H1 (cell line): ENCODE measurements around the gene FIZ1. TPM values are rescaled to one million over a fixed set of nuclear protein-coding genes. Genes with fewer than 3 reads are reported as not detected.

Experiments
- CTCF ChIA-PET: fragments of 300-600 bp; sonication (Branson Sonifier 250); formaldehyde crosslinking; loops from one replicate; lab custom pipeline; 2021; ENCODE audit not compliant: partially characterized antibody; lab: Charles Lee
- POLR2A ChIA-PET: fragments of 300-600 bp; sonication (Branson Sonifier 250); formaldehyde crosslinking; loops from one replicate; lab custom pipeline; 2021; ENCODE audit warnings: inconsistent platforms; ENCODE audit not compliant: partially characterized antibody; lab: Charles Lee
- DNase-seq, 2 experiments: peaks; one replicate each; pipeline versions ENCODE4 v3.0.0 to v3.0.0-alpha.2; 2010 to 2022; ENCODE audit warnings: low spot score in 2 of 2, low read depth in 1 of 2, mixed read lengths in 1 of 2
- FAIRE-seq: peaks from 2 replicates; lab custom pipeline; 2011; peaks lifted over from hg19 to GRCh38; lab: Jason Lieb, UNC
- H2AFZ ChIP-seq: 2 replicates; pipeline ENCODE4 v1.8.1; 2012; ENCODE audit warnings: low read length, inconsistent platforms
- H2AK5ac ChIP-seq: 2 replicates; pipeline ENCODE4 v1.6.1; 2013; ENCODE audit warnings: low read depth, low read length
- H2BK120ac ChIP-seq: replicated peaks from 2 replicates; pipeline ENCODE3; 2013; ENCODE audit warnings: low read depth, low read length, inconsistent platforms
- H2BK12ac ChIP-seq: 2 replicates; pipeline ENCODE4 v1.6.1; 2013; ENCODE audit warnings: low read depth, low read length
- H2BK15ac ChIP-seq: 2 replicates; pipeline ENCODE4 v1.6.1; 2013; ENCODE audit warnings: low read length
- H2BK20ac ChIP-seq: 2 replicates; pipeline ENCODE4 v1.6.1; 2013; ENCODE audit warnings: low read length
- H2BK5ac ChIP-seq: 2 replicates; pipeline ENCODE4 v1.6.1; 2013; ENCODE audit warnings: low read depth, low read length
- H3K14ac ChIP-seq: 2 replicates; pipeline ENCODE4 v1.6.1; 2013; ENCODE audit warnings: inconsistent platforms; ENCODE audit not compliant: insufficient read length
- H3K18ac ChIP-seq: 2 replicates; pipeline ENCODE4 v1.6.1; 2013; ENCODE audit warnings: low read length; ENCODE audit errors: extremely low read depth
- H3K23ac ChIP-seq: 2 replicates; pipeline ENCODE4 v1.6.1; 2013; ENCODE audit warnings: inconsistent platforms; ENCODE audit not compliant: insufficient read length
- H3K23me2 ChIP-seq: 2 replicates; pipeline ENCODE4 v1.6.1; 2013; ENCODE audit warnings: low read depth, low read length
- H3K27ac ChIP-seq: 2 replicates; pipeline ENCODE4 v1.6.1; 2011; ENCODE audit warnings: low read depth, low read length, inconsistent platforms
- H3K27me3 ChIP-seq, 4 experiments: replicated peaks in 1 of 4; 1 replicate in 1 of 4; 2 replicates in 3 of 4; pipeline versions ENCODE4 v1.6.1 to v1.8.1; 2011 to 2013; ENCODE audit warnings: low read length in 3 of 4, mild to moderate bottlenecking in 3 of 4, inconsistent platforms in 2 of 4, mixed read lengths in 2 of 4, moderate library complexity in 1 of 4; ENCODE audit not compliant: control insufficient read depth in 3 of 4, insufficient read depth in 3 of 4; ENCODE audit errors: extremely low read depth in 1 of 4
- H3K36me3 ChIP-seq, 4 experiments: 2 replicates each; pipeline versions ENCODE4 v1.6.1 to v1.8.1; 2011 to 2013; ENCODE audit warnings: mild to moderate bottlenecking in 4 of 4, low read length in 3 of 4, moderate library complexity in 2 of 4, control low read depth in 1 of 4, inconsistent platforms in 1 of 4; ENCODE audit not compliant: insufficient read depth in 4 of 4, control insufficient read depth in 2 of 4
- H3K4ac ChIP-seq: replicated peaks from 2 replicates; pipeline ENCODE3; 2013; ENCODE audit warnings: low read length, low read depth, mixed read lengths, inconsistent platforms; ENCODE audit not compliant: insufficient read length
- H3K4me1 ChIP-seq, 4 experiments: replicated peaks in 1 of 4; 1 replicate in 1 of 4; 2 replicates in 3 of 4; pipeline versions ENCODE4 v1.6.1 to v1.8.1; 2011 to 2013; ENCODE audit warnings: low read length in 3 of 4, inconsistent platforms in 2 of 4, mixed read lengths in 1 of 4; ENCODE audit not compliant: insufficient read depth in 4 of 4, control insufficient read depth in 3 of 4
- H3K4me2 ChIP-seq, 2 experiments: 2 replicates each; pipeline versions ENCODE4 v1.6.1 to v1.8.1; 2011 to 2013; ENCODE audit warnings: low read depth in 2 of 2, low read length in 2 of 2, control low read depth in 1 of 2, inconsistent platforms in 1 of 2, mild to moderate bottlenecking in 1 of 2; ENCODE audit not compliant: insufficient read depth in 1 of 2
- H3K4me3 ChIP-seq, 4 experiments: fragments of 200-600, 300-600 bp in 1 of 4; sonication (generic), shearing (Covaris generic), sonication (Bioruptor Twin) in 1 of 4; 2 replicates each; pipeline versions ENCODE4 v1.5.1 to v1.8.1; 2011 to 2016; ENCODE audit warnings: low read length in 4 of 4, low read depth in 3 of 4, control low read depth in 2 of 4, inconsistent platforms in 2 of 4, mild to moderate bottlenecking in 2 of 4, mixed read lengths in 1 of 4, moderate library complexity in 1 of 4; ENCODE audit not compliant: insufficient read depth in 2 of 4; ENCODE audit errors: extremely low read depth in 1 of 4
- H3K56ac ChIP-seq: replicated peaks from 2 replicates; pipeline ENCODE3; 2013; ENCODE audit warnings: low read depth, mild to moderate bottlenecking, mixed read lengths, low read length, inconsistent platforms; ENCODE audit not compliant: insufficient read length
- H3K79me1 ChIP-seq: 2 replicates; pipeline ENCODE4 v1.6.1; 2013; ENCODE audit warnings: low read depth, low read length, control low read depth
- H3K79me2 ChIP-seq, 2 experiments: 2 replicates each; pipeline versions ENCODE4 v1.6.1 to v1.8.1; 2012 to 2013; ENCODE audit warnings: low read length in 2 of 2, mild to moderate bottlenecking in 2 of 2, inconsistent platforms in 1 of 2; ENCODE audit not compliant: insufficient read depth in 2 of 2, control insufficient read depth in 1 of 2
- H3K9ac ChIP-seq, 4 experiments: replicated peaks in 1 of 4; 1 replicate in 1 of 4; 2 replicates in 3 of 4; pipeline versions ENCODE4 v1.6.1 to v1.8.1; 2011 to 2013; ENCODE audit warnings: low read depth in 3 of 4, low read length in 3 of 4, control low read depth in 2 of 4, mild to moderate bottlenecking in 2 of 4, moderate library complexity in 2 of 4, inconsistent platforms in 1 of 4; ENCODE audit errors: extremely low read depth in 1 of 4
- H3K9me3 ChIP-seq, 2 experiments: 2 replicates each; pipeline versions ENCODE4 v1.6.1 to v1.8.1; 2012 to 2013; ENCODE audit warnings: mild to moderate bottlenecking in 2 of 2, moderate library complexity in 2 of 2, control low read depth in 1 of 2, inconsistent platforms in 1 of 2, low read depth in 1 of 2, low read length in 1 of 2, mixed read lengths in 1 of 2; ENCODE audit not compliant: insufficient read depth in 2 of 2
- H4K20me1 ChIP-seq, 2 experiments: replicated peaks in 1 of 2; 2 replicates each; pipeline versions ENCODE3 to v1.8.1; 2011 to 2013; ENCODE audit warnings: inconsistent platforms in 2 of 2, low read length in 2 of 2, mild to moderate bottlenecking in 1 of 2; ENCODE audit not compliant: insufficient read depth in 2 of 2, control insufficient read depth in 1 of 2
- H4K5ac ChIP-seq: 2 replicates; pipeline ENCODE4 v1.6.1; 2013; ENCODE audit warnings: low read length, low read depth, mixed read lengths, inconsistent platforms; ENCODE audit not compliant: insufficient read length
- H4K8ac ChIP-seq: 2 replicates; pipeline ENCODE4 v1.8.0; 2013; ENCODE audit warnings: mild to moderate bottlenecking, moderate library complexity, low read length, inconsistent platforms; ENCODE audit not compliant: insufficient read depth; ENCODE audit errors: extremely low read depth
- H4K91ac ChIP-seq: replicated peaks from 2 replicates; pipeline ENCODE3; 2013; ENCODE audit warnings: low read length, mixed read lengths, inconsistent platforms; ENCODE audit not compliant: insufficient read length
- CBX8 ChIP-seq: fragments of 300-800, 300-1000 bp; sonication (generic); IDR thresholded peaks from 2 replicates; pipeline ENCODE4 v1.7.1; 2016; ENCODE audit warnings: low read depth, low read length, borderline replicate concordance
- CHD2 ChIP-seq: IDR thresholded peaks from 2 replicates; pipeline ENCODE4 v1.6.1; 2012; ENCODE audit warnings: low read length, improper control_type of control experiment
- EZH2 ChIP-seq: fragments of 200-600 bp; sonication (generic); IDR thresholded peaks from 2 replicates; pipeline ENCODE4 v1.7.1; 2012; ENCODE audit warnings: low read depth, mild to moderate bottlenecking, moderate library complexity, low read length, inconsistent platforms; ENCODE audit not compliant: severe bottlenecking
- HDAC6 ChIP-seq: IDR thresholded peaks from one replicate; pipeline ENCODE4 v1.7.1; 2012; ENCODE audit warnings: low read depth, mild to moderate bottlenecking, inconsistent platforms, low read length, moderate library complexity
- KDM4A ChIP-seq: IDR thresholded peaks from one replicate; pipeline ENCODE4 v1.7.1; 2012; ENCODE audit warnings: low read depth, mild to moderate bottlenecking, moderate library complexity, low read length, inconsistent platforms; ENCODE audit not compliant: severe bottlenecking
- KDM5A ChIP-seq: fragments of 200-600 bp; IDR thresholded peaks from 2 replicates; pipeline ENCODE4 v1.7.1; 2012; ENCODE audit warnings: mild to moderate bottlenecking, low read length, inconsistent platforms, mixed read lengths
- MAFK ChIP-seq: IDR thresholded peaks from 2 replicates; pipeline ENCODE4 v1.6.1; 2012; ENCODE audit warnings: low read depth, mild to moderate bottlenecking, improper control_type of control experiment, low read length
- POLR2AphosphoS5 ChIP-seq: IDR thresholded peaks from 2 replicates; pipeline ENCODE4 v1.6.1; 2011; ENCODE audit warnings: low read depth, low read length
- SP2 ChIP-seq: IDR thresholded peaks from 2 replicates; pipeline ENCODE4 v1.6.1; 2012; ENCODE audit warnings: mild to moderate bottlenecking, low read length, inconsistent platforms
- USF2 ChIP-seq: IDR thresholded peaks from 2 replicates; pipeline ENCODE4 v1.6.1; 2011; ENCODE audit warnings: low read length, improper control_type of control experiment
- WGBS, 2 experiments: shearing (Covaris generic) in 1 of 2; methylation state at CpG; one replicate each; pipeline versions ENCODE4 v1.1.6 to v1.1.7; 2013 to 2015; ENCODE audit warnings: low lambda C conversion rate in 2 of 2, mixed read lengths in 2 of 2, inconsistent platforms in 1 of 2, low coverage in 1 of 2, missing lambda C conversion rate in 1 of 2; ENCODE audit not compliant: insufficient replicate concordance in 2 of 2, insufficient coverage in 1 of 2, insufficient read length in 1 of 2; ENCODE audit errors: extremely low coverage in 1 of 2, missing lambda C conversion rate in 1 of 2; 5-methylcytosine and 5-hydroxymethylcytosine counted together
- polyA plus RNA-seq, 7 experiments: library from polyadenylated mRNA; depleted of rRNA in 3 of 7; stranded (reverse) in 5 of 7; unstranded in 2 of 7; fragments of >200 nt in 5 of 7; fragments of 200-250 nt in 2 of 7; gene quantifications; 1 replicate in 5 of 7; 2 replicates in 1 of 7; 4 replicates in 1 of 7; pipeline versions ENCODE4 v1.2.1 to v1.2.3, GENCODE V29; 2011 to 2013; ENCODE audit warnings: missing spikeins in 2 of 7, mixed read lengths in 2 of 7
- total RNA-seq: library from RNA; stranded (reverse); fragmentation: NEBNext Ultra II Directional; extraction: Animal tissue kit (Norgen Biotek cat#: 25700); gene quantifications from 2 replicates; pipeline ENCODE4 v1.2.1, GENCODE V29; 2021

FIZ1 gene
- total and polyA plus RNA-seq, 2 of the 8 experiments (the other 6 are each of a cell fraction or from before 2014, with no cell fraction given) = 9.1 to 18.5 TPM

GRCh38 chr19:55554741-55555152, 44.6 kb downstream of the FIZ1 start:
- no peak overlapping the region for H4K91ac ChIP-seq

More at GRCh38 chr19:55554741-55555152, 44.6 kb downstream of the FIZ1 start:
- Histone ChIP-seq H3K4me3 (no peak overlapping the region), H2BK12ac (no peak overlapping the region), H3K56ac (no peak overlapping the region), H4K8ac (no peak overlapping the region; the same call in 1 of the 2 replicates), H3K4me2 (no peak overlapping the region; a peak in 1 of 4 replicates), H3K18ac (no peak overlapping the region), H3K9me3 (no peaks in the 10 kb centered on the region), H3K79me2 (no peaks in the 10 kb centered on the region), H2BK120ac (no peak overlapping the region), H3K9ac (no peak overlapping the region), H3K4ac (no peak overlapping the region), H2BK20ac (no peak overlapping the region), H3K36me3 (no peaks in the 10 kb centered on the region), H4K20me1 (no peaks in the 10 kb centered on the region), H3K23ac (no peak overlapping the region), H2BK5ac (no peak overlapping the region), H3K23me2 (peaks cover 5% of the 10 kb centered on the region; the same call in 1 of the 2 replicates), H3K27me3 (peaks cover 0 to 3% (median 0%) of the 10 kb centered on the region in 4 experiments; a peak in 1 of 7 replicates), H3K4me1 (peaks cover 2 to 10% (median 5%) of the 10 kb centered on the region in 4 experiments; a peak in 6 of 7 replicates), H2AFZ (no peak overlapping the region), H3K79me1 (no peaks in the 10 kb centered on the region), H3K27ac (no peak overlapping the region), H2AK5ac (no peak overlapping the region), H3K14ac (no peak overlapping the region), H4K5ac (no peak overlapping the region), H2BK15ac (no peak overlapping the region)
- FAIRE-seq = no peak
- no peak for DNase-seq
- TF ChIP-seq HDAC6 (no peak), MAFK (no peak), KDM5A (no peak), CHD2 (no peak), KDM4A (no peak), EZH2 (no peak), POLR2AphosphoS5 (no peak), SP2 (no peak), CBX8 (no peak), USF2 (no peak)
- WGBS, 2 experiments = 84% methylated on average over 8 of the region's 8 CpGs; no CpG with 5 or more reads in 1 of the 2 experiments
- POLR2A ChIA-PET = interaction anchor here (0.8 to 2.0 kb wide), 2 partner anchors 11 to 16 kb away, joined by 3 to 6 read pairs; no protein-coding TSS in a partner anchor
- CTCF ChIA-PET = interaction anchor here (1.2 kb wide), 1 partner anchor 51 kb away, joined by 4 read pairs; no protein-coding TSS in a partner anchor
